ENCODE measurements around the gene A3GALT2.

Gene A3GALT2

GRCh38 chr1:33269621-33270020 is 51.3 kb downstream of the A3GALT2 start:
- DNase-seq, result no peak

DNA sequence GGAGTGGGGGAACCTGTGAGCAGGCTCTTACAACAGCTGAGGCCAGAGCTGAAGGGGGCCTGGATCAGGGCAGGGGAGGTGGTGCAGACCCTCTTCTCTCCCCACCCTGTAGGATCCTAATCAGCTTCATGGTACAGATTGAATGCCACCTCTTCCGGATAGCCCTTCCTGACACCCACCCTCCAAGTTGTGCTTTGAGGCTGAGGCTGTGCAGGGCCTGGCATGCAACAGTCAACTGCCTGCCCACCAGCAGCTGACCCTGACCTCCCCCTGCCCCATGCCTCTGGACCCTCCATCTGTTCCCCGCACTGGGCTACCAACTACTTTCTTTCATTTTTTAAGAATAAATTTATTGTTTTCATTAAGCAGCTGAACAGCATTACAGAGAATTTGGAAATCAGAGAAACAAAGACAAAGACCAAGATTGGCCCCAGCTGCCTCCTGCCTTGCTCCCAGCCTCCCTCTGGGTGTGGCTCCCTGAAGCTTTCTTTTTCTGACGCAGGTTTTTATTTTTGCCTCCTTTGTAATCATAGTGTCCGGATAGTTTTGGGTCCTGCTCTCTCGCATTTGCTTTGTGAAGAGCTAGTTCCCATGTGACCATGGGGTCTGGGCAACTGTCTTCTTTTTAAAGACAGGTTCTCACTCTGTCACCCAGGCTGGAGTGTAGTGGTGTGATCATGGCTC is 51.8 kb downstream of the A3GALT2 start:
- DNase-seq, result no peak

GRCh38 chr1:33268457-33268856 is 52.4 kb downstream of the A3GALT2 start:
- no peak for DNase-seq

DNA sequence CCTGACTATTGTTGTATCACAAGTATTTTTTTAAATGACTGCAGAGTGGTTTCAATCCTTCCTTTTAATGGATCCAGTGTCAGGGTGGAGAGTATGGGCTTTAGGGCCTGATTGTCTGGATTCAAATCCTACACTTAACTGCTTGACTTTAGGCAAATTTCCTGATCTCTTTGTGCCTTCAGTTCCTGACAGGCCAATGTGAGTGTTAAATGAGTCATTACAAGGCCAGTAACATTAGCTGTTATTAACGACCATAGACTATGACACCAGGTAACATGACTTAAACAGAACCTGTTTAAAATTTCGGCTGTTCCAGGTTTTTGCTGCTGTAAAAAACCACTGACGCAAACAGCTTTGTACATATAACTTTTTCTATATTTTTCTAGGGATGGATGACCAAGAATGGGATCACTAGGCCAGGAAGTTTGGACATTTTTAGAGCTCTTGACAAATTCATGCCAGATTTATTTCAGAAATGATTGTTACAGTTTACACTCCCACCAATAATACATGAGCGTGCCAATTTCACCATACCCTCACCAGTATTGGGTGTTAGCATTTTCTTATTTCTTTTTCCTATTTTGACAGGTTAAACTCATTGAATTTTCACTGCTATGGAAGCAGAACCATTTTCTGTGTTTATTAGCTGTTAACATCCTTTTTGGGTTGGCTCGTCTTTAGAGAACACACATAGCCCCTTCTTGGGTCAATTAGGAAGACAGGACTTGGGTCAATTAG is 53.3 kb downstream of the A3GALT2 start:
- no peak for DNase-seq

GRCh38 chr1:33266766-33267165 is 54.1 kb downstream of the A3GALT2 start:
- no peak for DNase-seq

- no peak for DNase-seq
These were observed 54.9 kb downstream of the A3GALT2 start for GRCh38 chr1:33265780-33266605.

DNA sequence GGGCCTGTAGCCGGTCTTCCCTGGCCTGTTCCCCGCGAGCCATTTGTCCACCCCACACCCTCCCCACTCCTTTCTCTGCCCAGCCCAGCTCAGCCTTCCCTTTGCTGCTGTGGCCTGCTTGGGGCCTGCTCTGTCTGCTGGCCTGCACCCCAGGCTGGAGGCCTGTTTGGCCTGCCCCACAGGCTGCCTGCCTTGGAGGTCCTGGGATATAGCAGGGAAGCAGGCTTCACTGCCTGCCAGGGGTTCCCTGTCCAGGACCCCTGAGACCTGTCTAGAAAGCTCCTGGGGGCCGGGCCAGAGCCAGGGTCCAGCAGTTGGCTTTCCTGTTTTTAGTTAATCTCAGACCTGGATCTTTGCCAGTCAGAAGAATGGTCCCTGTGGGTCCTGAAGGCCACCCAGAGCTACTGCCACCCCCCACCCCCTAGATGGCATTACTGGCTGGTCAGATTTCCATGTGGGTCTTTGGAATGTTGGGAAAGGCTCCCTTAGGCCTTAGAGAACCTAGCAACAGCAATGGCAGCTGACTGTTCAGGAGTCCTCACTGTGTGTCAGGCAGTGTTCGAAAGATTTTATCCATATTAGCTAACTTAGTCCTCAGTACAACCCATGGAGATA is 56.9 kb downstream of the A3GALT2 start:
- DNase-seq, result no peak

DNA sequence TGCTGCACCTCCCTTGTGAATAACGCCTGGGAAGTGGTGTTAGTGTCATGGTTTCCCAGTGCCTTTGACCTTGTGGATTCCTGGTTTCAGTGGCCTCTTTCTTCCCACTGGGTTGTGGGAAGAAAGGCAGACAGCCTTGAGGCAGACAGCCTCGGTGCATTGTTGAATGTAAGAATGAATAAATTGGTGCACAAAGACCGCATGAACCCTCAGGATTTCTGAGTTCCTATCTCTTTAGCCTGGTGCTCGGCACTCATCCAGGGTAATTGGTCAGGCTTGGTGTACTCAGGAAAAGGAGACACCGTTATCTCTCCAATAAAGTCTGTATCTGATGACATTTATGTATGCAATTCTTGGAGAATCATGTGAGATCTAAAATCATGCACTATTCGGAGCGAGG is 59.6 kb downstream of the A3GALT2 start:
- DNase-seq, result no peak

DNA sequence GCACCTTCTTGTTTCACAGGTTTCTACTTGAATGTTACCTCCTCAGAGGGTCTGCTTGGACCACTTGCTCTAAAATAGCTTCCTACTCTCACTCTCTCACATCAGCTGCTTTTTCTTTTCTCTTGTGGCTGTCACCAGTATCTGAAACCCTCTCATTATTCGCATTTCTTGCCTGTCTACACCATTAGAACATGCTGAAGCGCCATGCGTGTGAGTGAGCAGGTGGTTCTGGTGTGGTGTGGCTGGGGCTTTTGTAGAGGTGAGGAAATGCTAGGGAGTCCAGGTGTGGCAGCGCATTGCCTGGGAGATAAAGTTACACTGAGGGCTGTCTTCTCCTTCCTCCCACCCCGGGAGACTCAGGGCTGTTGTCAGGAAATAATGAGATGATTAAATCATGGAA is 60.5 kb downstream of the A3GALT2 start:
- no peak for DNase-seq

GRCh38 chr1:33259879-33260278 is 61.0 kb downstream of the A3GALT2 start:
- peak; percentile 52 for DNase-seq

DNA sequence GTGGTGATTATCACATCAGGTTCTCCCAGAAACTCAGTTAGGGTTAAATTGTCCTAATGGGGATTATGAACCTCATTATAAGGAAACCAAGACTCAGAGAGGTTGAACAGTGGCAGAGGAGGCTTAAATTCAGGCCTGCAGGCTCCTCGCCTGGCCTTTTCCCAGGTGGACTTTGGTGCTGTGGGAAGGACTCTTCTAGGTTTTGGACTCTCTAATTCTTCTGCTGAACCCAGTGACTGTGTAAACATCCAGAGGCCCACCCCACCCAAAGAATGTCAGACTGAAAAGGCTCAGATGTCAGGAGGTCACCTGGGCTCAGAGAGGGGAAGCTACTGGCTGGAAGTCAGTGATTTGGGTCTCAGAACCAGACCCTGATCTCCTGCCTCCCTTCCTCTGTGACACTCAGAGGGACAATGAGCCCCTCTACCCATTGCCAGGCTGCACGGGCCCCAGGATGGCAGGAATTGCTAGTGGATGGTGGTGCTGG is 62.1 kb downstream of the A3GALT2 start:
- no peak for DNase-seq

GRCh38 chr1:33257772-33258712 is 62.9 kb downstream of the A3GALT2 start:
- no peak for DNase-seq

DNA sequence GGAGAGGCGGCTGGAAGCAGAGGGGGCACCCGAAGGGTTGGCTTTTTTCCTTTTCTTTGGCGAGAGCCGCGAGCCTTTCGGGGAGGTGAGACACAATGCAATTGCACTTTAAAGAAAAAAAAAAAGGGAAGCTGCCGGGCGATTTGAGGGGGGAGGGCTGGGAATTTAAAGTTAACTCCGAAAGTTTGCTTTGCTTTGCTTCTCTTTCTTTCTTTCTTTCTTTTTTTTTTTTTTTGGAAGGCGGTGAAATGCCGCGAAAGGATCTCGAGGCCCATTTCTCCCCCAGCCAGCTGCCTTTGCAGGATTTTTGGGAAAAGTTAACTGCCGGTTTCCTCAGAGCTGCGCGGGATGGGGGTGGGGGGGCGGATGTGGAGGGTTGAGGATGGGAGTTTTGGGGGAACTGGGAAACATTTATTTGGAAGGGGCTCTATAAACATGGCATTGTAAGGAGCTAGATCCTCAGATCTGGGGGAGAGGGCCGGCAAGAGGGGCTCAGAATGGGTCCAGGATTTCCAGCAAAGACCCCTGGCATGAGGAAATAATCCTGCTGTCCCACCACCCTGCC is 63.6 kb downstream of the A3GALT2 start:
- DNase-seq, result no peak
